ENCODE data around the gene B3GNT8. TPM values are rescaled to one million over a fixed set of nuclear protein-coding genes. Genes with fewer than 3 reads are reported as not detected.
"Not testable (repeated sequence)": the region's sequence is repeated elsewhere in the genome, so short reads cannot be mapped to it uniquely, and the experiment has no call there.

B3GNT8 gene
- total RNA-seq, 1 donor from 2014 or later, result 1.6 TPM

GRCh38 chr19:41435936-41436673, 8.9 kb upstream of the B3GNT8 start:
- no peak for DNase-seq

DNA sequence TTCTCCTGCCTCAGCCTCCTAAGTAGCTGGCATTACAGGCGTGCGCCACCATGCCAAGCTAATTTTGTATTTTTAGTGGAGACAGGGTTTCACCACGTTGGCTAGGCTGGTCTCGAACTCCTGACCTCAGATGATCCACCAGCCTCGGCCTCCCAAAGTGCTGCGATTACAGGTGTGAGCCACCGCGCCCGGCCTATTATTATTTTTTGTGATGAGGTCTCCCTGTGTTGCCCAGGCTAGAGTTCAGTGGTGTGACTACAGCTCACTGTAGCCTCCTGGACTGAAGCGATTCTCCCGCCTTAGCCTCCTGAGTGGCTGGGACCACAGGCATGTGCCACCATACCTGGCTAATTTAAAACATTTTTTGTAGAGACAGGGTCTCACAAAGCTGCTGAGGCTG, 8.2 kb upstream of the B3GNT8 start:
- not testable (repeated sequence) for DNase-seq

GRCh38 chr19:41434450-41434849, 7.3 kb upstream of the B3GNT8 start:
- DNase-seq, result no peak

GRCh38 chr19:41433171-41433570, 6.0 kb upstream of the B3GNT8 start:
- DNase-seq, result no peak

- no peak for DNase-seq
Measured at GRCh38 chr19:41431426-41432386, 4.5 kb upstream of the B3GNT8 start.

- DNase-seq, result no peak
Measured at GRCh38 chr19:41430922-41431321, 3.7 kb upstream of the B3GNT8 start.

GRCh38 chr19:41428481-41428859, 1.3 kb upstream of the B3GNT8 start:
- no peak for DNase-seq

DNA sequence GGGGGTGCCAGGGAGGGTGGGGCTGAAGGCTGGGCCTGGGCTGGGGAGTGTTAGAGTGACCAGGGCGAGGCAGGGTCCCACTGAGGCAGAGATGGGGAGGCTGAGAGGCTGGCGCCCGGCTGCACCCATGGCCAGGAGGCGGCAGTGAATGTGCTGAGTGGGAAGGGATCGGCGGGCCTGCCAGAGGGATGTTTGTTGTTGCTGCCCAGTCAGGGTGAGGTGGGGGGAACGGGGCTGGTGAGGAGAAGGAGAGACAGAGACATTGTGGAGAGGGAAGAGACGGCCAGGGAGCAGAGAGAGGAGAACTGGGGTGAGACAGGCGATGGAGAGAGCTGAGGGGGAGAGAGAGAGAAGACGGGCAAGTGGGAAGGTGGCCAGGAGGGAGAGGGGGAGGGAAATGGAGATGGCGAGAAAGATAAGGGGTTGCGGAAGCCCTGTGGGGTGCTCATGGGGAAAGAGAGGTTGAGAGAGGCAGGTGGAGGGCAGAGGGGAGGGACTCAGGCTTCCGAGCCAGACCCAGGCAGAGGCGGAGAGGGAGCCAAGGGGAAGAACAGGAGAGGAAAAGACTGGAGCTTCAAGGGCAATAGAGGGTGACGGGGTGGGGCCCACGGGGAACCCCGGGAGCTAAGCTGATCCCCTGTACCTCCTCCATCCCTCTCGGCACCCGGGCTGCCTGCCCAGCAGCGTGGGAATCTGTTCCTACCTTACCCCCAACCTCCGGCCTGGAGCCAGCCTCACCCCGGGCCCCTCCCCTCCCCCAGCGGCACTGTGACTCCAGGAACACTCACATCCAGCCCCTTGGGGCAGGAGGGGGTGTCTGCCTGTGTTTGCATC, 690 bp upstream of the B3GNT8 start:
- DNase-seq, result no peak

- DNase-seq, result no peak
Measured at GRCh38 chr19:41426116-41426841, 895 bp downstream of the B3GNT8 start.

DNA sequence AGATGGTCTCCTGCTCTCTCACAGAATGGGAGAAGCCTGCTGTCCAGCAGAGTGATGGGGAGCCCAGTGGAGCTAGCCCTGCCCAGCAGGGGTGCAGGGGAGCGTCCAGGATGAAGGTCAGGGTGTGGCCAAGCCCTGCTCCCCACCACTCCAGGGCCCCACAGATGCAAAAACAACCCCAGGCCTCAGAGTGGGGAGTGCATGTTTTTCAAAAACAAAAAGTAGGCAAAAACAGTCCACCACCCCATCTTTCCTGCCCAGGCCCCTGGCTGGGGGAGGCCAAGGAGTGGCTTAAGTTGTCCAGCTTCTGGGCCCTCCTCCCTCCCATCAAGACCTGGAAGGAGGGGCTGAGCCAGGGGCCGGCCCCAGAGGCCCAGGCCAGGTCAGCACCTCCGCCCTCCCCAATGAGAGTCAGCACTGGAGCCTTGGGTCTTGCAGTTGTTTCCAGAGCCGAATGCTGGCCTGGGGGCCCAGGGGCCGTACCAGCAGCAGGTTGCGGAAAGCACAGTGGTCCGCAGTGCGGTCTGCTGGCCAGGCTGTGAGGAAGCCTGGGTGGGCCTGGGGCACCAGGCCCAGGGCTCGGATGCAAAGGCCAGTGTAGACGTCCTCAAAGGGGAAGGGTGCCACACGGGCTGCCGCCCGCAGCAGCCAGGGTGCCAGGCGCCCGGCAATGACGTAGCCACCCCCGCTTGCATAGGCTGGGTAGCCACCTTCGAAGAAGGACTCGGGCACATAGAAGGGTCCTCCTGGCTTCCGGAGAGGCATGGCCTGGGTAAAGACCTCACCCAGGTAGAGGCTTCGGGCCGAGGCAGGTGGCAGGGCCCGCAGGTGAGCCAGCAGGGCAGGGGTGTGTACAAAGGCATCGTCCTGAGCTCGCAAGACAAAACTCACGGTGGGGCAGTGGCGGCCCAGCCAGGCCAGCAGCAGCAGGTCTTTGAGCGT, 1.7 kb downstream of the B3GNT8 start:
- no peak for DNase-seq

GRCh38 chr19:41424335-41425173, 2.6 kb downstream of the B3GNT8 start:
- DNase-seq, result no peak

DNA sequence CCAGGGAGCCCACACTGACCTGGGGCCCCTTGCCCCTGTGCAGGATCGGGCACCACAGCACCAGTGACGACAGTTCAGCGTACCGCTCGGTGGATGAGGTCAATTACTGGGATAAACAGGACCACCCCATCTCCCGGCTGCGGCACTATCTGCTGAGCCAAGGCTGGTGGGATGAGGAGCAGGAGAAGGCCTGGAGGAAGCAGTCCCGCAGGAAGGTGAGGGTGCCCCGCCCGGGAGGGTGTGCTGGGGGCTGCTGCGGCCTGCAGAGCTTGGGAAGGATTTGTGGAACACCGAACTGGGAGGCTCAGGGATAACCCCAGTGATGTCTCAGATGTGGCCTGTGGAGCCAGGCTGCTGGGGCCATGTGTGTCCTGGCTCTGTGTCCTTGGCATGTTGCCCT, 4.2 kb downstream of the B3GNT8 start:
- DNase-seq, result no peak

DNA sequence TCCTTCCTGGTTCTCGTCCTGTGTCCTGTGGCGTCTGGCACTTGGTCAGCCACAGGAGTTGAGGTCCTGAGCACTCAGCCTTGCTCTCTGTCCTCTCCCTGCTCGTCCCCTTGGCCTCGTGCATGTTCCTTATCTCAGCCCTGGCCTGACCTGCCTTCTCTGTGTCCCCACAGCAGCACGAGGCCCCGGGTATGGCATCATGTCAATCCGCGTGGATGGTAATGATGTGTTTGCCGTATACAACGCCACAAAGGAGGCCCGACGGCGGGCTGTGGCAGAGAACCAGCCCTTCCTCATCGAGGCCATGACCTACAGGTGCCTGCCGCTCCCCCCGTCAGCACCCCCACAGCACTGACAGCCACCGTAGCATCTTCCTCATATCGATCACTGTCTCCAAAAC, 4.7 kb downstream of the B3GNT8 start:
- no peak for DNase-seq

DNA sequence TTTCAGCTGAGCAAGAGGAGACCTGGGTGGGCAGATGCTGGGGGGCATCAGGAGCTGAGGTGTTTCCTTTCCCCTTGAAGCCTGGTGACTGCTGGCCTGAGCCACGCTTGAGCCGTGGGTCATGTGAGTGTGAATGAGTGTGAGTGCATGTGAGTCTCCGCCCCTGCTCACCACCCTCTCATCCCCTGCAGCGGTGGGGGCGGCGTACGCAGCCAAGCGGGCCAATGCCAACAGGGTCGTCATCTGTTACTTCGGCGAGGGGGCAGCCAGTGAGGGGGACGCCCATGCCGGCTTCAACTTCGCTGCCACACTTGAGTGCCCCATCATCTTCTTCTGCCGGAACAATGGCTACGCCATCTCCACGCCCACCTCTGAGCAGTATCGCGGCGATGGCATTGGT, 5.2 kb downstream of the B3GNT8 start:
- DNase-seq, result no peak

DNA sequence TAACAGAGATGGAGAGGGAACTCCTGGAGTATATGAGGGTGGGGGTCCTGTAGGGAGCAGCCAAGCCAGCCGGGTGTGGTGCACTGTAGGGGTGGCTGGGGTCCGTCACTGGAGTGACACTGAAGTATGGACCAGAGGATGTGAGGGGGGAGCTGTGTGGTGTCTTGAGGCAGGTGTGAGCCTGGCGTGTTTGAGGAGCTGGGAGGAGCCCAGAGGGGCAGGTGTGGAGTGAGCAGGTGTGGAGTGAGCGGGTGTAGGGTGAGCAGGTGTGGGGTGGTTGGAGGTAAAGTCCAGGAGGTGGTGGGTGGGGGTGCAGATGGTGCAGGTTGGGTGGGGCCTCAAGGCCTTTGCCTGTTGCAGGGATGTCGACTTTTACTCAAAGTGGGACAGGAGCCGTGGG, 5.9 kb downstream of the B3GNT8 start:
- no peak for DNase-seq

- DNase-seq, result no peak
Measured at GRCh38 chr19:41420101-41420880, 6.9 kb downstream of the B3GNT8 start.

GRCh38 chr19:41416194-41416674, 10.9 kb downstream of the B3GNT8 start:
- DNase-seq, result no peak

GRCh38 chr19:41415154-41415571, 12.0 kb downstream of the B3GNT8 start:
- no peak for DNase-seq

- no peak for DNase-seq
Measured at GRCh38 chr19:41414461-41414860, 12.7 kb downstream of the B3GNT8 start.

All from skin of body (tissue), 2 donors.